Thyroid gland (tissue), 4 donors: ENCODE results near the gene GPR82. TPM values are rescaled to one million over a fixed set of nuclear protein-coding genes. Genes with fewer than 3 reads are reported as not detected.
"Not testable (repeated sequence)": the region's sequence is repeated elsewhere in the genome, so short reads cannot be mapped to it uniquely, and the experiment has no call there.

ENCODE experiments used
- DNase-seq, 2 donors: peaks; one replicate each; pipeline ENCODE4 v3.0.0-alpha.2; 2019
- H3K27ac ChIP-seq, 3 donors: fragments of 200-600 bp; sonication (generic); 1 replicate in 2 of 3; 2 replicates in 1 of 3; pipeline ENCODE4 v1.5.1; 2016 to 2019; ENCODE audit warnings: mild to moderate bottlenecking in 1 of 3, moderate library complexity in 1 of 3
- H3K27me3 ChIP-seq: fragments of 200-600 bp; sonication (generic); one replicate; pipeline ENCODE4 v1.5.1; 2019
- H3K36me3 ChIP-seq, 2 donors: fragments of 200-600 bp; sonication (generic); one replicate each; pipeline ENCODE4 v1.5.1; 2016 to 2019
- H3K4me1 ChIP-seq, 2 donors: fragments of 200-600 bp; sonication (generic); one replicate each; pipeline ENCODE4 v1.5.1; 2017 to 2019
- H3K4me3 ChIP-seq, 3 donors: fragments of 200-600 bp; sonication (generic); replicated peaks in 1 of 3; 1 replicate in 2 of 3; 2 replicates in 1 of 3; pipeline ENCODE4 v1.5.1; 2016; ENCODE audit warnings: mild to moderate bottlenecking in 1 of 3
- H3K9me3 ChIP-seq: fragments of 200-600 bp; sonication (generic); one replicate; pipeline ENCODE4 v1.5.1; 2017
- CTCF ChIP-seq, 6 experiments: fragments of 200-600 bp in 3 of 6; fragments of 450-650 bp in 3 of 6; sonication (generic) in 3 of 6; IDR thresholded peaks; one replicate each; pipeline ENCODE4 v1.5.1; 2016 to 2019; ENCODE audit warnings: antibody characterized with exemption in 6 of 6, mild to moderate bottlenecking in 2 of 6, inconsistent platforms in 1 of 6, moderate library complexity in 1 of 6
- POLR2A ChIP-seq, 2 donors: fragments of 450-650 bp; IDR thresholded peaks; one replicate each; pipeline ENCODE4 v1.6.1; 2017; ENCODE audit warnings: antibody characterized with exemption in 2 of 2, mild to moderate bottlenecking in 2 of 2, moderate library complexity in 1 of 2
- WGBS, 2 donors: methylation state at CpG; one replicate each; pipeline ENCODE4 v1.1.5; 2017; 5-methylcytosine and 5-hydroxymethylcytosine counted together
- intact Hi-C: fragments of 100-400 bp; cut with DNase I; formaldehyde crosslinking; loops from one replicate; pipeline ENCODE4 v1.15.1; 2023
- total RNA-seq, 4 donors: library from RNA; depleted of rRNA; stranded (reverse); fragments of >200 nt; gene quantifications; one replicate each; pipeline ENCODE4 v1.2.3, GENCODE V29; 2016

The GPR82 gene
- total RNA-seq, 4 donors from 2014 or later, result 0.33 to 0.40 TPM; not detected in 2

GRCh38 chrX:41718481-41719235 lies 5.3 kb upstream of the GPR82 start:
- H3K4me3 ChIP-seq, result no peak overlapping the region
- H3K36me3 ChIP-seq, result no peaks in the 10 kb centered on the region
- H3K27ac ChIP-seq, result no peak overlapping the region
- H3K9me3 ChIP-seq, result no peaks in the 10 kb centered on the region
- H3K4me1 ChIP-seq, result no peaks in the 10 kb centered on the region
- WGBS, 2 donors, result 91 to 98% methylated on average over 4 of the region's 4 CpGs
- intact Hi-C loops, result no loop called here
- TF ChIP-seq POLR2A (IDR thresholded peaks at IDR 0.05) (no peak), CTCF (IDR thresholded peaks at IDR 0.05) (no peak)
- no peaks in the 10 kb centered on the region for H3K27me3 ChIP-seq
- no peak for DNase-seq

- 95% methylated on average over 6 of the region's 6 CpGs for WGBS, 2 donors
- H3K9me3 ChIP-seq, H3K36me3 ChIP-seq, H3K27ac ChIP-seq, intact Hi-C loops, H3K27me3 ChIP-seq, H3K4me3 ChIP-seq, H3K4me1 ChIP-seq, DNase-seq: not testable (repeated sequence)
Observed at GRCh38 chrX:41719610-41720009, 4.4 kb upstream of the GPR82 start.

GRCh38 chrX:41720125-41720779 lies 3.7 kb upstream of the GPR82 start:
- Histone ChIP-seq H3K4me1 (no peaks in the 10 kb centered on the region), H3K9me3 (no peaks in the 10 kb centered on the region), H3K4me3 (no peak overlapping the region), H3K27ac (no peak overlapping the region), H3K27me3 (no peaks in the 10 kb centered on the region), H3K36me3 (no peaks in the 10 kb centered on the region)
- WGBS, 2 donors, result 62 to 68% methylated on average over 2 to 3 of the region's 3 CpGs
- no peak for TF ChIP-seq CTCF (IDR thresholded peaks at IDR 0.05)
- TF ChIP-seq POLR2A (IDR thresholded peaks at IDR 0.05), result no peak
- peak in 1 of 2 donors; percentile 6 for DNase-seq
- intact Hi-C loops, result no loop called here

GRCh38 chrX:41721590-41721989 lies 2.4 kb upstream of the GPR82 start:
- Histone ChIP-seq H3K9me3 (no peaks in the 10 kb centered on the region), H3K36me3 (no peaks in the 10 kb centered on the region), H3K4me3 (no peak overlapping the region), H3K27ac (no peak overlapping the region), H3K4me1 (no peaks in the 10 kb centered on the region), H3K27me3 (no peaks in the 10 kb centered on the region)
- TF ChIP-seq POLR2A (IDR thresholded peaks at IDR 0.05) (no peak), CTCF (IDR thresholded peaks at IDR 0.05) (no peak)
- 95 to 100% methylated on average over 1 of the region's 1 CpG for WGBS, 2 donors
- intact Hi-C loops, result no loop called here
- DNase-seq, result no peak

- no peak for DNase-seq
- Histone ChIP-seq H3K27me3 (no peaks in the 10 kb centered on the region), H3K9me3 (no peaks in the 10 kb centered on the region), H3K4me1 (no peaks in the 10 kb centered on the region), H3K4me3 (no peak overlapping the region), H3K36me3 (no peaks in the 10 kb centered on the region), H3K27ac (no peak overlapping the region)
- WGBS, 2 donors, result 100% methylated on average over 3 of the region's 3 CpGs
- intact Hi-C loops, result no loop called here
- TF ChIP-seq POLR2A (IDR thresholded peaks at IDR 0.05), result no peak
- TF ChIP-seq CTCF (IDR thresholded peaks at IDR 0.05), result no peak
Observed at GRCh38 chrX:41722214-41722613, 1.8 kb upstream of the GPR82 start.
